Measurements from ENCODE around the gene DLX2.

DNA sequence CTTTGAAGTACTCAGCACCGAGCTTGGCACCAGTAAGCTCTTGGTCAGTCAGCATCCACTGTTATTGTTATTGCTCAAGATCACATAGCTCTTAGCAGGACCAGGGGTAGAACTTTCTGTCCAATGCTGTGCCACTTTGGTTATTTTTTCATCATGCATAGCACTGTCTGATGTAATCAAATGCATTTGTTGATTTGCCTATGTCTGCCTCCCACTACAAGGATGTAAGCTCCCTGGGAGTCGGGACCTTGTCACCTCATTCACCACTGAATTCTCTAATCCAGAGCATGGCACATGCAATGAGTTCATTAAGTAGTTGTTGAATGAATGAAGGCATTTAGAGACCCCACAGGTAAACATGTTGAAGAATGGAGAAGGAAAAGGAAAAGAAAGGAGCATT lies 46.4 kb downstream of the DLX2 start:
- TF ChIP-seq, protein P1, sequence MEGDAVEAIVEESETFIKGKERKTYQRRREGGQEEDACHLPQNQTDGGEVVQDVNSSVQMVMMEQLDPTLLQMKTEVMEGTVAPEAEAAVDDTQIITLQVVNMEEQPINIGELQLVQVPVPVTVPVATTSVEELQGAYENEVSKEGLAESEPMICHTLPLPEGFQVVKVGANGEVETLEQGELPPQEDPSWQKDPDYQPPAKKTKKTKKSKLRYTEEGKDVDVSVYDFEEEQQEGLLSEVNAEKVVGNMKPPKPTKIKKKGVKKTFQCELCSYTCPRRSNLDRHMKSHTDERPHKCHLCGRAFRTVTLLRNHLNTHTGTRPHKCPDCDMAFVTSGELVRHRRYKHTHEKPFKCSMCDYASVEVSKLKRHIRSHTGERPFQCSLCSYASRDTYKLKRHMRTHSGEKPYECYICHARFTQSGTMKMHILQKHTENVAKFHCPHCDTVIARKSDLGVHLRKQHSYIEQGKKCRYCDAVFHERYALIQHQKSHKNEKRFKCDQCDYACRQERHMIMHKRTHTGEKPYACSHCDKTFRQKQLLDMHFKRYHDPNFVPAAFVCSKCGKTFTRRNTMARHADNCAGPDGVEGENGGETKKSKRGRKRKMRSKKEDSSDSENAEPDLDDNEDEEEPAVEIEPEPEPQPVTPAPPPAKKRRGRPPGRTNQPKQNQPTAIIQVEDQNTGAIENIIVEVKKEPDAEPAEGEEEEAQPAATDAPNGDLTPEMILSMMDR (IDR thresholded peaks at IDR 0.05): no peak
- TF ChIP-seq RNF2 (IDR thresholded peaks at IDR 0.05; ENCODE audit: borderline replicate concordance, low read depth): no peak

Data from A549 (cell line).